NCI-H2196 treated with DMSO at 0.1 percent for 48 hours (cell line): ENCODE results near the gene STMND1.

Experiments
- DNase-seq: peaks from one replicate; lab custom pipeline; 2025; ENCODE audit not compliant: unreplicated experiment; lab: John Stamatoyannopoulos, UW

Gene STMND1

DNA sequence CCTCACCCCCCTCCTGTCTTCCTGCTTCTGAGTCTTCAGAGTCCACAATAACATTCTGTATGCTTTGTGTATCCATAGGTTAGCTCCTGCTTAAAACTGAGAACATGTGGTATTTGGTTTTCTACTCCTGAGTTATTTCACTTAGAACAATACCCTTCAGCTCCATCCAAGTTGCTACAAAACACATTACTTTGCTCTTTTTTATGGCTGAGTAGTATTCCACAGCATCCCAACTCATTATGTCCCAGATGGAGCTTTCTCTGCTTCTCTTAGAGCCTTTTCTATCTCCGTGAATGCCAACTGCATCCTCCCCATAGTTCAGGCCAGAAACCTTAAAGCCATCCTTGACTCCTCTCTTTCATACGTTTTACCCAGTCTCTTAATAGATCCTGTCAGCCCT, 55.8 kb downstream of the STMND1 start:
- DNase-seq, result no peak

GRCh38 chr6:17159240-17159639, 57.4 kb downstream of the STMND1 start:
- no peak for DNase-seq

DNA sequence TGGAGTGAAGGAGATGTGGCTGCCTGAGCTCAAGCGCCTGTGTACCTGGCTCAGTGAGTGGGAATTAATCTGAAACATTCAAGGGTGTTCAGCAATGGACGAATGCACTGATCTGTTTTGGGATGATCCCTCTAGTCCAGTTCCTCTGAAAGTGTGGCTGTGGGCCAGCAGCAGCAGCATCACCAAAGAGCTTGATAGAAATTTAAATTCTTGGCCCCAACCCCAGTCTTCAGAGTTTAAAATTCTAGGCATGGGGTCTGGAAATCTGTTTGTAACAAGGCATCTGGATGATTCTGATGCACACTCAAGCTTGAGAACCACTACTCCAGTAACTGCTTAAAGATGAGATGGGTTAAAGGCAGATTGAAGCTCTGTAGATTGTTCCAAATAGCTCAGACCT, 59.2 kb downstream of the STMND1 start:
- no peak for DNase-seq

- no peak for DNase-seq
These were observed 63.5 kb downstream of the STMND1 start for GRCh38 chr6:17165383-17165782.

DNA sequence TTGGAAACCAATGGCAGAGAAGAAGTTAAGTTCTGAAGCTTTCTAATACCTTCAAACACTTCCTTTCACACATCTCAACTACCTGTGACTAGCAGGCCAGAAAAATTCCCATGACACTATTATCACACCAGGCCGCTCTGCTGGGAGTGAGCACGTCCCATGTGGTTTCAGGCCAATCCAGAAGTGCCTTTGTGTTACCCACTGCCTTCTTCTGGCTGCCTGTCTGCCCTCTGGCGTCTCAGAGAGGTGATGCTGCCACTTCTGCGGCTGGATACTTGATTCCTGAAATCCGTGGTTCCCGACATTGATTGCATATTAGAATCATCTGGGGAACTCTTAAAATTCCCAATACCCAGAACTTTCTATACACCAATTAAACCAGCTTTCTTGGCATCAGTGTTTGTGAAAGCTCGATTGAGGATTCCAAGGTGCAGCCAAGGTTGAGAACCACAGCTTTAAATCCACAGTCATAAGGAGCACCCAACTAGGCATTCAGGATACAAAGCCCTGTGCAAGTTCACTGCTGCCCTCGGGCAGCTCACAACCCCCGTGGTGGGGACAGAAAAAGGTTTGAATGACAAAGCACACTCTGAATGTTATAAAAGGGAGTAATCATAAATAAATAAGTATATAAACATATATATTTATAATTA, 65.6 kb downstream of the STMND1 start:
- no peak for DNase-seq

DNA sequence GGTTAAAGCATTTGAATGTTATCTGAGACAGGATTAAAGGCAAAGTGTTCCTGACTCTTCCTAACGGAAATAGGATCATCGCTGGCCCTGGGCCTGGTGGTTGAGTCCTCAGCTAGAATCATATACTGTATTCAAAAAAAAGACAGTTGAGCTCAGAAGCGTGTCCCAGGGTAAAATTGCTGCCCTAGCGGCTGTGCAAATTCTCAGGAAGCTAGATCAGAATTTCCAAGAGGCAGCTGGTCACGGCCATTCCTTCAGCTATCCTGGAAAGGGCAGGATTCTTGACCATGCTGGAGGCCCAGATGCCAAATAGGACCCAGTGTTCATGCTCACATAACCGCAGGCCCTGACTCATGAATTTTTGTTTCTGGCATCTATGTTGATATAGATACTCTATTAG, 67.4 kb downstream of the STMND1 start:
- no peak for DNase-seq

DNA sequence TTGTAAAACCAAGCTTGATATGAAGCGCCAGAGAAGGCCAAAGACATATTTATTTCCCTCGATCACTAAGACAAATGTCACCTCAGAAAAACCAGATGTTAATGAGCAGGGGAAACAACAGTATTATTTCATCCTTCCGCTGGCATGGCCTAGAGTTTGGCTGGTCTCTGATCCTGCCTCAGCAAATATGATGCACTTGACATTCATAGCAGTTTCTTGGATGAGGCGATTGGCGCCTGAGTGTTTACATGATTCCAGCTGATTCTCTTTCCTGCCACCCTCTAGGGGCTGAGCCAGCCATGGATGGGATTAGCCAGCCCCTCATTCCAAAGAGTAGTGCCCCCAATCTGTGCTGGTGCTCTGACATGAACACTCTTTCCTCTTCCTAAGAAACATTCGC, 67.9 kb downstream of the STMND1 start:
- no peak for DNase-seq

DNA sequence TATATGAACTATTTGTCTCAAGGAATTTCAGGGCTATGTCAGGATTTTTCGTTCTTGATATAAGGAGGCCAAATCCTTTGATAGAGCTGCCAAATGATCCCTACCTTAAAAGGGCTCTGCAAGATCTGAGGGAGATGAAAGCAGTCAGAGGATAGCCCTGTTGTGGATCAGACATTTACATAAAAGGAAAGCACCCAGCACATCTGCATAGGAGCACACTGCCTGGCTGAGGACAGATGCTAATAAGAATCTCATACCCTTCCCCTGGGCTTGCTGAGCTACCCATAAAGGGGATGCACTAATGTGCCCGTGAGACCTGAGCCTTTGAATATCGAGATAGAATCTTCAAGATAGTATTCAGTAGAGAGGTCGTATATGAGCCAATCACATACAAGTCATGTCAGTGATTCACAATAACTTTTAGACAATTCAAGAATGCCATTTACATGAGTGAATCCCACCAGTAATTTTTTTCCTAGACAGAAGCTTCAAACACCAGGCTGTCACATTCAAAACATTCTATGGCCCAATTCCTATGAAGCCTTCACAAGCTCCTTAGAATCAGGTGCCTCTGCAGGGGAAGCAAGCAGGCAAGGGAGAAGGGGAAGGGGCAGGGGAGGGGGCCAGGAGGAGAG, 71.1 kb downstream of the STMND1 start:
- DNase-seq, result no peak

GRCh38 chr6:17178326-17178725, 76.5 kb downstream of the STMND1 start:
- DNase-seq, result no peak

- no peak for DNase-seq
These were observed 77.1 kb downstream of the STMND1 start for GRCh38 chr6:17178754-17179529.

- DNase-seq, result no peak
These were observed 77.8 kb downstream of the STMND1 start for GRCh38 chr6:17179530-17180073.
